ENCODE results near the gene PPM1L.
"Not testable (repeated sequence)": the region's sequence is repeated elsewhere in the genome, so short reads cannot be mapped to it uniquely, and the experiment has no call there.

Gene PPM1L

DNA sequence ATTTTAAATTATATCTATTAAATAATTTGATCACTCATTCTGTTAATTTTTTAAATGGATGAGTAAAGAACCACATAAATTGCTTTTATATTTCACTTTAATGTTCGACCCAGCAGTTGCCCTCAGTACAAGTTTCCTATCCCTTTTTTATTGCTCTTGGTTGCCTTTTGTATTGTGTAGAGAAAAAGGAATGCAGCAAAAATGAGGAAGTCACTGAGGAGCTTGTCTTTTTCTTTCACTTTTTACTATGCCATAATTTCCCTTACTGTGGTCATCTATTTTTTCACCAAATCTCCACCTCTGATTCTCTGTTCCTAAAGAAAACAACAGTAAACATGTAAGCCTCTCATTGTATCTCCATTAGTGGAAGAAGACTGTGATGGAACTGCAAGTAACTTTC is 226.5 kb downstream of the PPM1L start:
- DNase-seq (ENCODE audit: low read depth in 2 of 2): no peak

GRCh38 chr3:160983900-160984299 is 227.9 kb downstream of the PPM1L start:
- not testable (repeated sequence) for DNase-seq (ENCODE audit: low read depth in 2 of 2)

- DNase-seq (ENCODE audit: low read depth in 2 of 2): no peak
These were observed 230.0 kb downstream of the PPM1L start for GRCh38 chr3:160986069-160986468.

GRCh38 chr3:160987982-160988964 is 232.2 kb downstream of the PPM1L start:
- no peak for DNase-seq (ENCODE audit: low read depth in 2 of 2)

GRCh38 chr3:160990446-160990845 is 234.4 kb downstream of the PPM1L start:
- no peak for DNase-seq (ENCODE audit: low read depth in 2 of 2)

DNA sequence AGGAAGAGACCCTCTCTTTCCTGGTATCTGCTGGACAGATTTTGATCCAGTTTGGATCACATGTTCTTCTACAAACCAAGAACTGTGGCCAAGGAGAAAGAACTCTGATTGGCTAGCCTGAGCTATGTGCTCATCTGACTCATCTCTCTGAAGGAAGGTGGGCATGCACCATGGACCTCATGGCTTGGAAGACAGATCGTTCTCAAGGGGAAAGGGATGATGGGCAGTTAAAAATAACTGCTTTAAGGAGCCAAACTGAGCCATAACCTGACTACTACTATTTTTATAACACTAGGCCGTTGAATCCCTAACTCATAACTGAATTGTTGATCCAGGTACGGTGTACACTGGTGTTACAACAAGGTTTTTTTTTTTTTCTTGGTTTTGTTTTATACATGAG is 236.7 kb downstream of the PPM1L start:
- no peak for DNase-seq (ENCODE audit: low read depth in 2 of 2)

DNA sequence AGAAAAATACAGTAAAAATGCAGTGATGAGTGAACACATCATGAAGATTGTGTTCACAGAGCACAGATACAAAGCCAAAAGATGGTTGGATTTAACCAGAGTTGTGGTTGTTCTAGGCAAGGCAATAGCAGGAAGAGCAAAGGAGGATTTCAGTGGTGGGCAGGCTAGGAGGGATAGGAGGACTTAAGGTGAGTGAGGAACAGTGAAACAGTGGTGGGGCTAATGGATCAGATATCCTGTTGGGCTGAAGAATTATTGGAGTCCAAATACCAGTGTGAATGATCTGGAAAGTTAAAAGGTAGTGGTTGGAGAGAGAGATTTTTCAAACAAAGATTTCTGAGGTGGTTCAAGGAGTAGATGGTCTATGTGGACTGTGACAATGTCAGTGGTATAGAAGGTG is 240.8 kb downstream of the PPM1L start:
- DNase-seq (ENCODE audit: low read depth in 2 of 2): no peak

DNA sequence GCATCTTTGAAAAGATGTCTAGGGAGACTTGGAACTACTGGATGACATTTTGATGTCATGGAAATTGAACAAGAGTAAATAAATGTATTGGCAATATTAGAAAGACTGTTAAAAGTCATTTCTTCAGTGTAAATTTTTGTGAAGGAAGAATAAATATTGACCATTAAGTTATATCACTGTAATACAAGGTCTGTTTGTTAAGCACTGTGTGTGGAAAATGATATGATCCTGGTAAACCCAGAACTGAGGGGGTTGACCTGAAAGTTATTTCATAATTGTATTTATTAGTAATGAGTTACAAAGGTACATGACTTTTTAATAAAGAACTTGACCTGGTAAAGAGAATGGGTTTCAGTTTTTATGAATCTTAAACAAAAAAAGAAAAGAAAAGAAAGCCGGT is 242.6 kb downstream of the PPM1L start:
- DNase-seq (ENCODE audit: low read depth in 2 of 2): no peak

DNA sequence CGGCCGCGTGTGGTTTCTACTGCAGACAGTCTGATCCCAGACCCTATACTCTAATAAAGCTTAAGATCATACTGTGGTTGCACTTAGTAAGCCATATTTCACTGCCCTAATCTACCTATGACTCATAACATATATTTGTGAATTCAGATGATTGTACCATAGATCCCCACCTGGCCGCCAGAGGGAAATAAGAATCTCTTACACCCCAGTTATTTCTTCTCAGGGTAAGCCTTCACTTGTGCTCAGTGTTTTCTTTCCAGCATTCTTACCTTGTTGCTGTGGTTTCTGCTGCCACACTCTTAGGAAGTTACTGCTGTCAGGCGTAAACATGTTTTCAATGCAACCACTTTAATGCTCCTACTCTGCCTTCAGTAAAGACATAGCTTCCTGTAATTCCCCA is 243.2 kb downstream of the PPM1L start:
- DNase-seq (ENCODE audit: low read depth in 2 of 2): no peak

- no peak for DNase-seq (ENCODE audit: low read depth in 2 of 2)
These were observed 252.1 kb downstream of the PPM1L start for GRCh38 chr3:161008086-161008485.

- DNase-seq (ENCODE audit: low read depth in 2 of 2): not testable (repeated sequence)
These were observed 254.1 kb downstream of the PPM1L start for GRCh38 chr3:161010151-161010550.

DNA sequence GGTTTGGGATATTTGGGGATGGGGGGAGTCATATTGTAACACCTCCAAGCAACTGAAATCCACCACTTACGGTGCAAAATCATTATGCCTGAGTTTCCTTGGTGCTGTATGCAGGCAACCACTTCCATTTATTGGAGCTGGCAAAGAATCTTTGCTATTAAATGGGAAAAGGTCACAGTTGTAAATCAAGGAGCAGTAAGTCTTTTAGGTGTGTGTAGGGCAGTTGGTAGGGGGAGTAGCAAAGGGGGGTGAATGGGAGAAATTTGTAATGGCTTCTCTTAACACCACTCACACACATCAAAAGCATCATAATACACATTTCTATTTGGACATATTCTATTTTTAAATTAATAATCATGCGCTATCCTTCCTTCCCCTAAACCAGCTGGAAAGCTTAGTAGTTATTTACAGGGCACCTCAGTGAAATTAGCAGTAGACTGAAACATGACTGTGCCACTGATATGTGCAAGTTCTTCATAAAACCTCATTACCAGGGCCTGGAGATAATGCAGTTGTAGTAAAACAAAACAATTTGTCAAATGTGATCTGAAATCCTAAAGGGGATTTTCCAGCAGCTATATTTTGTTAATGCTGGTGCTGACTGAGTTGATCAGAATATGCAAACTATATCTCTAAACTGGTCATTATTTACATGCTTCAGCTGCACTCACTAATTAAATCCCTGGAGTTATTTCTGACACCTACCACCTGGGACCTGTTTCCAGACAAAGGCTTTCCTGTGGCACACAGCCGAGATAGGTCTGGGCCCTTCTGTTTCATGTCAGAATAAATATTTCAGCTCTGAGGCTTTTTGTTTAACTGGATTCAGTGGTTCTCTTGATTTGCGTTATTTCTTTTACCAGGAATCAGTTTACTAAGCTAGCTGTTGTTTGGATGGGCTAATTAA is 259.1 kb downstream of the PPM1L start:
- DNase-seq (ENCODE audit: low read depth in 2 of 2): no peak

DNA sequence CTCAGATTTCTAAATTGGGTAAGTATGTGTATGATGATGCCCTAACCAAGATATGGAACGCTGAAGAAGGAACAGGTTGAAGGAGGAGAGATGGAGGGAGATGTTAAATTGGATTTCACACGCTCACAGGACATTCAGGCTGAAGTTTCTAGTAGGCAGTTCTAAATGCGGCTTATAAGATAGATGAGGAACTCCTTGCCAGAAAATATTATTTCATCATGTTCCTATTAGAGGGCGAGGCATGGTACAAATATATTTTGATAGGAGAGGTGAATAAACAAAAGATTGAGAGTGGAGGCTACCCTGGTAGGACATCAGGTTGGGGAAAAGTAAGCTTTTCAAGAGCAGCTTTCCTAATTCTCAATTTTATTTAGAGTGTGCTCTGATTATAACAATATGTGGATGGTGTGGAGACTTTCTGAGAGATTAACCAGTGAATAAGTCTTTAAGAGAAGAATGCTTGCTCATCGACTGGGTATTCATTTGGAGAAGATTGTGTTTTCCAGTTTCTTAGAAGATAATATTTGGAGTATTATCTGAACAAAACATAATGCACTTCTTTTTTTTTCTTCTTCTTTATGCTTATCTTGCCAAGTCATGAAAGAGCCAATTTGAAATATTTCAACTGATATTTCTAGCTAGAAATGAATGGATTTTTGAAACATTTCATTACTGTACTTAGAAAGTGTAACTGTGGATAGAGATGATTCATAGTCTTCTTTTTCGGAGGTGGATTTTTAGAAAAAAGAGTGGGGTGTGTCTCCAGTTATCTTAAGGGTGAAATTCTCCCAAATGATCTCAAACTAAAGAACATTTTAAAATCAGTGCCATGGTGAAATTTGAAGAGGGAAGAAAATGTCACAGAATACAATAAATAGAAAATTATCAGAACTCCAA is 260.6 kb downstream of the PPM1L start:
- no peak for DNase-seq (ENCODE audit: low read depth in 2 of 2)

DNA sequence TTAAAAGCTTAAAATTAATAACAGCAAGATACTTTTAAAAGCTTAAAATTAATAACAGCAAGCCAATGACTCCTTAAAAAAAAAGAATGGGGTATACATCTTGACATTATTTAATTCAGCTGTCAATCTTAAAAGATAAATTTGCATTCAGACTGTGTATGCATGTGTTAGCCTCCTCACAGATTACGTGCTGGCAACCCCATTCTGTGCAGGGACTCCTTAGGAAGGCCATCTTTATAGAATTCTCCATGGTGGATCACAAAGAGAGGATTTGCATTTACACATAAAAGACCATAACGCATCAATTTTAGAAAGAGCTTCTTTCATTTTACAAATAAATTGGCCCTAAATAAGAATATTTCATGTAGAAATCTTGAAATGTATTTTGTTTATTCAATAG is 261.9 kb downstream of the PPM1L start:
- DNase-seq (ENCODE audit: low read depth in 2 of 2): no peak

DNA sequence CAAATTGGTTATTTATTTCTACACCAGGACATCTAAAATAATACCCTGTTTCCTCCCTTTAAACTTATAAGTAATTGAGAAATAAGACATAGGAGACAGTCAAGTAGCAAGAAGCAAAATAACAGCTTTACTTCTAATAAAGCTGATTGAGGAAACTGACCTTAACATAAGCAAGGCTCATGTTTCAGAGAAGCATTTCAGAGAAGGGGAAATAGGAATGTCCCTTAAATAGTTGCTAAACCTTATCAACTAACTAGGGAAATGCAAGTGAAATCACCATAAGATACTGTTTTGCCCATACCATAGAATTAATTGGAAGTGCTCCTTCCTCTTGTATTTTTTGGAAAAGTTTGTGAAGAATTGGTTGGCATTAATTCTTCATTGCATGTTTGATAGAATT is 264.2 kb downstream of the PPM1L start:
- DNase-seq (ENCODE audit: low read depth in 2 of 2): no peak

DNA sequence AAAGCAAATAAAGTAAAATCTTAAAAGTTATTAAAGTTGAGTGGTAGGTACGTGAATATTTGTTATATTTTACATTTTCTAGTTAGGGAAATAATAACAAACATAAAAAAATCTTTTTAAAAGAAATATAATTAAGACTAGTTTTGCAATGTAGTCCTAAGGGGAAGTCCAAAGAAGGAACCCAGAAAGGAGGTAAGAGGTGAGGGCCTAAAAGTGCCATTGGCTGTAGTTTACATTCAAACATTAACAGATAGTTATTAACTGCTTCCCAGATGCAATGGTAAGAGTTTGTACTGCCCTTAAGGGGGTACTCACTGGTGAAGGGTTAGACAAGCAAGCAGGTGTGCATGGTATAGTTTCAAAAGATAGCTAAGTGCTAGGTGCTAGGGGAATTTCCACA is 269.9 kb downstream of the PPM1L start:
- DNase-seq (ENCODE audit: low read depth in 2 of 2): no peak

GRCh38 chr3:161026612-161027510 is 270.8 kb downstream of the PPM1L start:
- no peak for DNase-seq (ENCODE audit: low read depth in 2 of 2)

DNA sequence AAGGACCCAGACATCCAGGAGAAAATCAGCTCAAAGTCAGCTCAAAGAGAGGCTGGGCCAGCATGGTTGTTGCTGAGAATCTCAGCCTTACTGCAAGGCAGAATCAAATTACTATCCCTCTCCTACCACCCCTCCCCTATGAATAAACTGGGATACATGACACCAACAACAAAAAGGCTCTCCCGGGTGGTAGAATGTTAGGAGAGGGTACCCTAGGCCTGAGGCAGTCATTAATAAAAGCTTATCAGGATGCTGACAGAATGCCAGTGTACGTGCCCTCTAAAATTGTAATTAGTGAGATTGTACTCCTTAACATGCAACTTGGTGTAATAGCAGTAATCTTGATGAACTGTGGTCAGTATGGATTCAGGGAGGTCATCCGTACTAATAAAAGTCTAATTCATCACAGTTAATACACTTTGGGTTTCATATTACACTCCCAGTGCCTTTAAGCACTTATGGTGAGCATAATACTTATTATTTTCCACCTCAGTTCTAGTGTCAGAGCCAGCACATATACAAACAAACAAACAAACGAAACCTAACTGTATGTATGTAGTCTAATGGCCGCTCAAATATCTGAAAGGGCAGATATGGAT is 272.6 kb downstream of the PPM1L start:
- DNase-seq (ENCODE audit: low read depth in 2 of 2): no peak

DNA sequence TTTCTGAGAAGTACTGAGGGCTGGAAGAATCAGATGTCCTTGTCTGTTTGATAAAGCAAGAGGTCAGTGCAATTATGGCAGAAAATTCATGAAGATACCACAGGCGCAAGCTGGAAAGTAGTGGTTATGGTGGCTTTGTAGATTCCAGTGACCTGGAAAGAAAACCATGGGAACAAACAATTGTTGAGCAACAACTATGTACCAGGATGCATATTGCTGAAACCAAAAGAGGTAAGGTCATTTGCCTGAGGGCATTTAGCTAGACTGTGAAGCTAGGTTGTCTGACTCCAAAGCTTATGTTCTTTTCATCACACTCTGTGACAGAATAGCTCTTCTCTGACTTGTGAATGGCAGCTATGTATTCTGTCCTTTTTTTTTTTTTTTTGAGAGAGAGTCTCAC is 275.1 kb downstream of the PPM1L start:
- no peak for DNase-seq (ENCODE audit: low read depth in 2 of 2)

- DNase-seq (ENCODE audit: low read depth in 2 of 2): not testable (repeated sequence)
These were observed 279.0 kb downstream of the PPM1L start for GRCh38 chr3:161034913-161035550.

All from activated CD8-positive, alpha-beta memory T cell treated with anti-CD3 and anti-CD28 coated beads for 4 hours (primary cell).